GM12865 (cell line): ENCODE data around the gene RNF214.
"Not testable (repeated sequence)": the region's sequence is repeated elsewhere in the genome, so short reads cannot be mapped to it uniquely, and the experiment has no call there.

Experiments
- DNase-seq: peaks from one replicate; pipeline ENCODE4 v3.0.0; 2010; ENCODE audit warnings: low read depth
- H3K4me3 ChIP-seq: 2 replicates; pipeline ENCODE4 v1.5.1; 2011; ENCODE audit warnings: mild to moderate bottlenecking, low read depth, low read length, control low read depth
- CTCF ChIP-seq: IDR thresholded peaks from 2 replicates; pipeline ENCODE4 v1.5.1; 2011; ENCODE audit warnings: low read length, control low read depth, low read depth, inconsistent platforms; ENCODE audit not compliant: insufficient read depth; ENCODE audit errors: missing control alignments

Gene RNF214

GRCh38 chr11:117319214-117319840 is 86.9 kb downstream of the RNF214 start:
- TF ChIP-seq CTCF, result no peak
- no peak for DNase-seq
- no peak overlapping the region for H3K4me3 ChIP-seq

GRCh38 chr11:117327255-117327566 is 94.7 kb downstream of the RNF214 start:
- DNase-seq, result not testable (repeated sequence)
- H3K4me3 ChIP-seq, result peak overlapping the region; percentile 89

- TF ChIP-seq CTCF, result no peak
- DNase-seq, result peak; percentile 98
- peak within 1 kb of the TSS; percentile 89 for H3K4me3 ChIP-seq
Observed at GRCh38 chr11:117327567-117328374, 95.3 kb downstream of the RNF214 start, which contains the start of gene CEP164. Gene CEP164 (plus strand): TSS chr11:117327854. CDS start chr11:117338587, 10,733 bp downstream.

GRCh38 chr11:117328375-117329010 is 96.0 kb downstream of the RNF214 start:
- H3K4me3 ChIP-seq, result peak overlapping the region; percentile 89
- no peak for TF ChIP-seq CTCF
- peak; percentile 29 for DNase-seq

- H3K4me3 ChIP-seq, result no peak overlapping the region
- no peak for TF ChIP-seq CTCF
- no peak for DNase-seq
Observed at GRCh38 chr11:117332843-117333242, 100.4 kb downstream of the RNF214 start.

- TF ChIP-seq CTCF, result no peak
Observed at GRCh38 chr11:117333917-117334316, 101.4 kb downstream of the RNF214 start.

GRCh38 chr11:117334896-117335295 is 102.4 kb downstream of the RNF214 start:
- no peak for DNase-seq
- no peak for TF ChIP-seq CTCF
- H3K4me3 ChIP-seq, result no peak overlapping the region

More at GRCh38 chr11:117333917-117334316, 101.4 kb downstream of the RNF214 start:
- no peak overlapping the region for H3K4me3 ChIP-seq
- DNase-seq, result no peak
